Measurements from ENCODE around the gene ARL6IP6.

The ARL6IP6 gene

GRCh38 chr2:152766928-152767327 is 48.5 kb downstream of the ARL6IP6 start:
- H3K27me3 Mint-ChIP-seq (ENCODE audit: low read depth, poor library complexity), result no peaks in the 10 kb centered on the region
- no peak for DNase-seq
- H3K4me1 Mint-ChIP-seq, result peaks cover 11% of the 10 kb centered on the region
- TF ChIP-seq, protein P1, sequence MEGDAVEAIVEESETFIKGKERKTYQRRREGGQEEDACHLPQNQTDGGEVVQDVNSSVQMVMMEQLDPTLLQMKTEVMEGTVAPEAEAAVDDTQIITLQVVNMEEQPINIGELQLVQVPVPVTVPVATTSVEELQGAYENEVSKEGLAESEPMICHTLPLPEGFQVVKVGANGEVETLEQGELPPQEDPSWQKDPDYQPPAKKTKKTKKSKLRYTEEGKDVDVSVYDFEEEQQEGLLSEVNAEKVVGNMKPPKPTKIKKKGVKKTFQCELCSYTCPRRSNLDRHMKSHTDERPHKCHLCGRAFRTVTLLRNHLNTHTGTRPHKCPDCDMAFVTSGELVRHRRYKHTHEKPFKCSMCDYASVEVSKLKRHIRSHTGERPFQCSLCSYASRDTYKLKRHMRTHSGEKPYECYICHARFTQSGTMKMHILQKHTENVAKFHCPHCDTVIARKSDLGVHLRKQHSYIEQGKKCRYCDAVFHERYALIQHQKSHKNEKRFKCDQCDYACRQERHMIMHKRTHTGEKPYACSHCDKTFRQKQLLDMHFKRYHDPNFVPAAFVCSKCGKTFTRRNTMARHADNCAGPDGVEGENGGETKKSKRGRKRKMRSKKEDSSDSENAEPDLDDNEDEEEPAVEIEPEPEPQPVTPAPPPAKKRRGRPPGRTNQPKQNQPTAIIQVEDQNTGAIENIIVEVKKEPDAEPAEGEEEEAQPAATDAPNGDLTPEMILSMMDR (IDR thresholded peaks at IDR 0.05), result no peak
- H3K27ac Mint-ChIP-seq, result no peak overlapping the region
- peaks cover 9% of the 10 kb centered on the region for H3K36me3 Mint-ChIP-seq (ENCODE audit: low read depth)
- H3K4me3 Mint-ChIP-seq, result no peak overlapping the region
- no peaks in the 10 kb centered on the region for H3K9me3 Mint-ChIP-seq

- Mint-ChIP-seq H3K9me3 (peaks cover 7% of the 10 kb centered on the region), H3K36me3 (ENCODE audit: low read depth) (no peaks in the 10 kb centered on the region), H3K4me3 (no peak overlapping the region), H3K27me3 (ENCODE audit: low read depth, poor library complexity) (no peaks in the 10 kb centered on the region), H3K4me1 (no peaks in the 10 kb centered on the region), H3K27ac (no peak overlapping the region)
- no peak for DNase-seq
- TF ChIP-seq, protein P1 (IDR thresholded peaks at IDR 0.05), result no peak
Observed at GRCh38 chr2:152781175-152781574, 62.8 kb downstream of the ARL6IP6 start.

- no peaks in the 10 kb centered on the region for H3K36me3 Mint-ChIP-seq (ENCODE audit: low read depth)
- no peak overlapping the region for H3K27ac Mint-ChIP-seq
- no peaks in the 10 kb centered on the region for H3K4me1 Mint-ChIP-seq
- no peak for DNase-seq
- H3K9me3 Mint-ChIP-seq, result peaks cover 16% of the 10 kb centered on the region
- H3K4me3 Mint-ChIP-seq, result no peak overlapping the region
- no peaks in the 10 kb centered on the region for H3K27me3 Mint-ChIP-seq (ENCODE audit: low read depth, poor library complexity)
- TF ChIP-seq, protein P1 (IDR thresholded peaks at IDR 0.05), result no peak
Observed at GRCh38 chr2:152782171-152782570, 63.8 kb downstream of the ARL6IP6 start.

DNA sequence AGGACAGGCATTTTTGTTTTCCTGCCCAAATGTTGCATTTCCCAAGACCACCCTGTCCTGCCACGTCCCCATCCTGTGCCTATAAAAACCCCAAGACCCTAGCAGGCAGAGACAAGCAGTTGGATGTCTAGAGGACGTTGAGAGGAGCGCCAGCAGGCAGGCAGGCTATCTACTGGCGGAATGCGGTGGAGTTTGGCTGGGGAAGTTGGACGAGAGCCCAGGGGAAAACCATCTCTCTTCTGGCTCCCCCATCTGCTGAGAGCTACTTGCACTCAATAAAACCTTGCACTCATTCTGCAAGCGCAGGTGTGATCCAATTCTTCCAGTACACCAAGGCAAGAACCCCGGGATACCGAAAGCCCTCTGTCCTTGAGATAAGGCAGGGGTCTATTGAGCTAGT is 72.5 kb downstream of the ARL6IP6 start:
- TF ChIP-seq, protein P1 (IDR thresholded peaks at IDR 0.05), result no peak
- Mint-ChIP-seq H3K27ac (no peak overlapping the region), H3K36me3 (ENCODE audit: low read depth) (no peaks in the 10 kb centered on the region), H3K9me3 (peaks cover 18% of the 10 kb centered on the region), H3K4me3 (no peak overlapping the region), H3K4me1 (peaks cover 14% of the 10 kb centered on the region), H3K27me3 (ENCODE audit: low read depth, poor library complexity) (no peaks in the 10 kb centered on the region)
- no peak for DNase-seq

- Mint-ChIP-seq H3K27me3 (ENCODE audit: low read depth, poor library complexity) (no peaks in the 10 kb centered on the region), H3K4me3 (no peak overlapping the region), H3K27ac (no peak overlapping the region), H3K9me3 (peaks cover 8% of the 10 kb centered on the region), H3K4me1 (peaks cover 16% of the 10 kb centered on the region), H3K36me3 (ENCODE audit: low read depth) (no peaks in the 10 kb centered on the region)
- DNase-seq, result no peak
- TF ChIP-seq, protein P1 (IDR thresholded peaks at IDR 0.05), result no peak
Observed at GRCh38 chr2:152791979-152792378, 73.6 kb downstream of the ARL6IP6 start.

GRCh38 chr2:152792974-152793373 is 74.6 kb downstream of the ARL6IP6 start:
- no peaks in the 10 kb centered on the region for H3K36me3 Mint-ChIP-seq (ENCODE audit: low read depth)
- no peaks in the 10 kb centered on the region for H3K27me3 Mint-ChIP-seq (ENCODE audit: low read depth, poor library complexity)
- peak overlapping the region; percentile 76 for H3K27ac Mint-ChIP-seq
- no peak for DNase-seq
- TF ChIP-seq, protein P1 (IDR thresholded peaks at IDR 0.05), result no peak
- H3K4me3 Mint-ChIP-seq, result no peak overlapping the region
- peaks cover 3% of the 10 kb centered on the region for H3K9me3 Mint-ChIP-seq
- H3K4me1 Mint-ChIP-seq, result peaks cover 26% of the 10 kb centered on the region

Measured in nephron progenitor cell (in vitro differentiated cells).